Measurements from ENCODE around the gene DTHD1.

DNA sequence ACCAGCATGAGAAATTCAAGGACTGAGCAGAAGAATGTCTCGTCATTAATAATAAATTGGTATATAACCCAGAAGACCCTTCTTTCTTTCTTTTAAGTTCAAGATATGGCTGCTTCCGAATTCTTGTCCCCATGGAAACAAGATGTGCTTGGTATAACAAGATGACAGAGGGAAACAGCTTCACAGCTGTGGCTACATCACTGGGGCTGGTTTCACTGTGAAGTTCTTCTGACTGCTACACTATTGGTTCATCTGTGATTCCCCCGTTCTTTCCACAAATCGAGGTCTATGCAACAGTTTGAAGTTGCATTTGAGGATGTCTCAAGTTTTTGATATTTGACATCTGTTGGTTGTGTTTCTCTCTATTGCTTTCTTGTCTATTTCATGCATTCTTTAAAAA, 12.3 kb upstream of the DTHD1 start:
- TF ChIP-seq, protein P1, sequence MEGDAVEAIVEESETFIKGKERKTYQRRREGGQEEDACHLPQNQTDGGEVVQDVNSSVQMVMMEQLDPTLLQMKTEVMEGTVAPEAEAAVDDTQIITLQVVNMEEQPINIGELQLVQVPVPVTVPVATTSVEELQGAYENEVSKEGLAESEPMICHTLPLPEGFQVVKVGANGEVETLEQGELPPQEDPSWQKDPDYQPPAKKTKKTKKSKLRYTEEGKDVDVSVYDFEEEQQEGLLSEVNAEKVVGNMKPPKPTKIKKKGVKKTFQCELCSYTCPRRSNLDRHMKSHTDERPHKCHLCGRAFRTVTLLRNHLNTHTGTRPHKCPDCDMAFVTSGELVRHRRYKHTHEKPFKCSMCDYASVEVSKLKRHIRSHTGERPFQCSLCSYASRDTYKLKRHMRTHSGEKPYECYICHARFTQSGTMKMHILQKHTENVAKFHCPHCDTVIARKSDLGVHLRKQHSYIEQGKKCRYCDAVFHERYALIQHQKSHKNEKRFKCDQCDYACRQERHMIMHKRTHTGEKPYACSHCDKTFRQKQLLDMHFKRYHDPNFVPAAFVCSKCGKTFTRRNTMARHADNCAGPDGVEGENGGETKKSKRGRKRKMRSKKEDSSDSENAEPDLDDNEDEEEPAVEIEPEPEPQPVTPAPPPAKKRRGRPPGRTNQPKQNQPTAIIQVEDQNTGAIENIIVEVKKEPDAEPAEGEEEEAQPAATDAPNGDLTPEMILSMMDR (IDR thresholded peaks at IDR 0.05): no peak
- TF ChIP-seq POLR2A (IDR thresholded peaks at IDR 0.05): no peak
- no peak for TF ChIP-seq EP300 (IDR thresholded peaks at IDR 0.05)
